ENCODE results near the gene RPTOR. TPM values are rescaled to one million over a fixed set of nuclear protein-coding genes. Genes with fewer than 3 reads are reported as not detected.

RPTOR gene
- total RNA-seq, 1 experiment from 2014 or later: 25.1 TPM

- Histone ChIP-seq H3K23me2 (ENCODE audit: insufficient read length, low read depth, low read length, poor library complexity, severe bottlenecking) (no peaks in the 10 kb centered on the region), H3K79me1 (ENCODE audit: insufficient read depth, low read depth, low read length, poor library complexity, severe bottlenecking) (no peaks in the 10 kb centered on the region), H3K23ac (ENCODE audit: insufficient read length, low read depth, low read length) (no peak overlapping the region), H3K79me2 (ENCODE audit: insufficient read depth, low read length) (no peaks in the 10 kb centered on the region), H3K9me3 (ENCODE audit: control insufficient read depth, low read depth, low read length) (no peaks in the 10 kb centered on the region), H2BK12ac (ENCODE audit: insufficient read length, low read depth, low read length) (no peak overlapping the region), H2BK15ac (ENCODE audit: low read depth, low read length) (no peak overlapping the region), H3K27ac (ENCODE audit: insufficient read length, low read depth, low read length) (no peak overlapping the region), H3K27me3 (ENCODE audit: insufficient read depth, low read length) (no peaks in the 10 kb centered on the region), H2BK120ac (ENCODE audit: low read depth, low read length, poor library complexity, severe bottlenecking) (no peak overlapping the region), H3K14ac (ENCODE audit: insufficient read depth, low read length) (no peak overlapping the region), H3T11ph (ENCODE audit: low read length) (no peak overlapping the region), H2BK20ac (ENCODE audit: low read depth, low read length, poor library complexity, severe bottlenecking) (no peak overlapping the region), H3K9ac (ENCODE audit: extremely low read depth, insufficient read length, low read length) (no peak overlapping the region), H4K91ac (ENCODE audit: insufficient read length, low read depth, low read length) (no peak overlapping the region), H3K56ac (ENCODE audit: insufficient read length, low read depth, low read length) (no peak overlapping the region), H2AK5ac (ENCODE audit: insufficient read length, low read length) (no peak overlapping the region), H2BK5ac (ENCODE audit: insufficient read length, low read length) (no peak overlapping the region), H4K8ac (replicated peaks; ENCODE audit: insufficient read length, low read depth, low read length) (no peak overlapping the region), H3K4me1 (ENCODE audit: insufficient read depth, low read length) (no peaks in the 10 kb centered on the region), H3K4me2 (ENCODE audit: insufficient read depth, insufficient read length, low read length) (no peak overlapping the region), H3K4ac (ENCODE audit: low read depth, low read length) (no peak overlapping the region), H3K18ac (ENCODE audit: insufficient read length, low read depth, low read length) (no peak overlapping the region), H4K20me1 (ENCODE audit: control insufficient read depth, insufficient read depth, insufficient read length) (no peaks in the 10 kb centered on the region), H2AFZ (ENCODE audit: low read length) (no peak overlapping the region), H4K5ac (ENCODE audit: insufficient read length, low read depth, low read length) (no peak overlapping the region)
- H3K36me3 Mint-ChIP-seq (ENCODE audit: insufficient read depth in 1 of 3, low read depth in 3 of 3): no peaks in the 10 kb centered on the region
- no peak for TF ChIP-seq CTCF (conservative IDR thresholded peaks at IDR 0.05)
- no peak for DNase-seq
- H3K4me1 Mint-ChIP-seq: peaks cover 4 to 20% of the 10 kb centered on the region in 2 experiments
- H3K27me3 Mint-ChIP-seq (ENCODE audit: low read depth): peaks cover 57% of the 10 kb centered on the region
- peaks cover 3% of the 10 kb centered on the region in 2 experiments; a peak in 2 of 5 replicates for H3K9me3 Mint-ChIP-seq
- no peak overlapping the region for H3K27ac Mint-ChIP-seq
- H3K4me3 Mint-ChIP-seq: no peak overlapping the region
- no CpG with 5 or more reads among the region's 5 CpGs for WGBS (ENCODE audit: extremely low coverage, insufficient read length, low lambda C conversion rate)
These were observed 42.1 kb upstream of the RPTOR start for GRCh38 chr17:80502578-80502877.

All from H9 (cell line).